ENCODE results near the gene THADA.

The THADA gene

DNA sequence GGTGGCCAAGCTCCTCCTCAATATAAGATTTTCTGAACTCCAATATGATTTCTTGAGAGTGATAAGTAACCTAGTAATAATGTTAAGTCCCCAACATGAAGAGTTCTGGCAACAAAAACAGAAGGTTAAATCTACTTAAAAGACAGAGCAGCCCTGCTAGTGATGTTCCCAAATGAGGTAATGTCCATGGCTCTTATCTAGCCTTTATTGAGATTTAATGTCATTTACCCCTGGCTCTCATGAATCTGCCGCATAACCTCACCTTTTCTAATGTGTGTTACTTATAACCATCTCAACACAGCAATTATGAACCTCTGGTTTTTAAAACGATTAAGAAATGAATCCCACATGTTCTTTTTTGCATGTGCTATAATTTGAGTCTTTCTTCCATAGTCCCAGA, 201.9 kb downstream of the THADA start:
- no peak for TF ChIP-seq FOXP2 (optimal IDR thresholded peaks at IDR 0.05; ENCODE audit: borderline replicate concordance, extremely low read depth, extremely low read length, insufficient read depth)
- TF ChIP-seq TAF1 (IDR thresholded peaks at IDR 0.05; ENCODE audit: borderline replicate concordance, insufficient read depth, low read length): no peak
- TF ChIP-seq REST (IDR thresholded peaks at IDR 0.05; ENCODE audit: insufficient read depth in 1 of 2, low read depth in 2 of 2, low read length in 2 of 2): no peak
- TF ChIP-seq SIN3A (IDR thresholded peaks at IDR 0.05; ENCODE audit: borderline replicate concordance, insufficient read depth, low read length): no peak
- no peak for TF ChIP-seq POLR2AphosphoS5 (IDR thresholded peaks at IDR 0.05; ENCODE audit: low read depth, low read length)

DNA sequence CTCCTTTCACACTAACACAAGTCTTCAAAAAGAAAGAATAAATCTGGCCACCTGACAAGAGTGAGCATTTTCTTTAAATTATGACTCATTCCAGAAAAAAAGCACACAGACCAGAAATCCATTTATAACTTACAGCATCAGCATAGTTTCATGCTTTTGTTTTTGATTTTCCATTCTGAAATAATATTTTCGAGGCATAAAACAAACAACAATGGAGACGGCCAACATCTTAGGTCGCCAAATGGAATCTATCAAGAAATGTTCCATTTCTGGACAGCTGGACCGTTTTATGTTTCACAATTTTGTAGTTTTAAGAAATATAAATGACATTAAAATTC, 204.0 kb downstream of the THADA start:
- TF ChIP-seq POLR2AphosphoS5 (IDR thresholded peaks at IDR 0.05; ENCODE audit: low read depth, low read length) (no peak), TAF1 (IDR thresholded peaks at IDR 0.05; ENCODE audit: borderline replicate concordance, insufficient read depth, low read length) (no peak), FOXP2 (optimal IDR thresholded peaks at IDR 0.05; ENCODE audit: borderline replicate concordance, extremely low read depth, extremely low read length, insufficient read depth) (no peak), REST (IDR thresholded peaks at IDR 0.05; ENCODE audit: insufficient read depth in 1 of 2, low read depth in 2 of 2, low read length in 2 of 2) (no peak), SIN3A (IDR thresholded peaks at IDR 0.05; ENCODE audit: borderline replicate concordance, insufficient read depth, low read length) (no peak)

- no peak for TF ChIP-seq POLR2AphosphoS5 (IDR thresholded peaks at IDR 0.05; ENCODE audit: low read depth, low read length)
- TF ChIP-seq REST (IDR thresholded peaks at IDR 0.05; ENCODE audit: insufficient read depth in 1 of 2, low read depth in 2 of 2, low read length in 2 of 2): no peak
These were observed 204.5 kb downstream of the THADA start for GRCh38 chr2:43391201-43391877.

GRCh38 chr2:43389581-43390466, 206.0 kb downstream of the THADA start:
- no peak for TF ChIP-seq SIN3A (IDR thresholded peaks at IDR 0.05; ENCODE audit: borderline replicate concordance, insufficient read depth, low read length)
- TF ChIP-seq POLR2AphosphoS5 (IDR thresholded peaks at IDR 0.05; ENCODE audit: low read depth, low read length): no peak
- TF ChIP-seq REST (IDR thresholded peaks at IDR 0.05; ENCODE audit: insufficient read depth in 1 of 2, low read depth in 2 of 2, low read length in 2 of 2): no peak
- TF ChIP-seq TAF1 (IDR thresholded peaks at IDR 0.05; ENCODE audit: borderline replicate concordance, insufficient read depth, low read length): no peak
- TF ChIP-seq FOXP2 (optimal IDR thresholded peaks at IDR 0.05; ENCODE audit: borderline replicate concordance, extremely low read depth, extremely low read length, insufficient read depth): no peak
